Tongue (tissue), 2 donors: ENCODE measurements around the gene NT5C2. TPM values are rescaled to one million over a fixed set of nuclear protein-coding genes. Genes with fewer than 3 reads are reported as not detected.
"Not testable (repeated sequence)": the region's sequence is repeated elsewhere in the genome, so short reads cannot be mapped to it uniquely, and the experiment has no call there.

Experiments used
- DNase-seq: peaks from one replicate; pipeline ENCODE4 v3.0.0-alpha.2; 2015
- total RNA-seq: library from RNA; depleted of rRNA; stranded (reverse); fragments of >200 nt; gene quantifications from one replicate; pipeline ENCODE4 v1.2.3, GENCODE V29; 2014

NT5C2 gene
- total RNA-seq = 154 TPM

GRCh38 chr10:103193107-103193819 is at the start of gene NT5C2:
TSS of gene NT5C2 (minus strand) at chr10:103193272. CDS start at chr10:103174958, 18,314 bp downstream.
- DNase-seq = peak; percentile 90

DNA sequence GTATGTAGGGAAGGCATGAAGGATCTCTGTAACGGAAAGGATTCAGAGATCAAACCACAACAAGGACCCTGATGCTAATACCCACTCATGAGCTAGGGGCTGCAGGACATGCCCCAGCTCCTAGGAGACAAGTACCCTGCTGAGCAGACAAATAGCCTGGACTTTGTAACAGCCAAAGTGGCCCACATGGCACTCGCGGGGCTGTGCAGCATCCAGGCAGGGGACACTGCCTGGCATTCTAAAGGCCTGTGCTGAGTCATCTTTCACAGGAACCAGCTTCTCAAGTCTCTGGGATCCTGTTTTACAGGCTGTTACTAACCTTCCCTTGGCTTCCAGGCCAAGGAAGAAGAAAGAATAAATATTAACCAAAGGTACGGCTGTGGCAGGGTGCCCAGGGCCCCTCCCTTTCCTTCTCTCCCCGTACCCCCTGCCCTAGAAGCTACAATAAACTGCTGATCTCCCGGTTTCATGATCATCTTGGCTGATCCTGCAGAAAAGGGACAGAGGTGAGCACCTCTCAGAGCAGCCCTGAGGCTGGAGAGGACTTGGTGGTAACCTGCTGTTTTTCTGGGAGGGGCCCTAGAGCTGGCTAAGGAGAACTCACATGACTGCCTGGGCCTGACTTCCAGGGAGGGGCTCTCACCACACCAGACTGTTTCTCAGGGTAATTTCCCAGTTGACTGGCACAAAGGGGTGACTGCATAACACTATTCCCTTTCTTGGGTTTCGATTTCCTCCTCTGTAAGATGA is 48.4 kb upstream of the NT5C2 start:
- peak; percentile 50 for DNase-seq

DNA sequence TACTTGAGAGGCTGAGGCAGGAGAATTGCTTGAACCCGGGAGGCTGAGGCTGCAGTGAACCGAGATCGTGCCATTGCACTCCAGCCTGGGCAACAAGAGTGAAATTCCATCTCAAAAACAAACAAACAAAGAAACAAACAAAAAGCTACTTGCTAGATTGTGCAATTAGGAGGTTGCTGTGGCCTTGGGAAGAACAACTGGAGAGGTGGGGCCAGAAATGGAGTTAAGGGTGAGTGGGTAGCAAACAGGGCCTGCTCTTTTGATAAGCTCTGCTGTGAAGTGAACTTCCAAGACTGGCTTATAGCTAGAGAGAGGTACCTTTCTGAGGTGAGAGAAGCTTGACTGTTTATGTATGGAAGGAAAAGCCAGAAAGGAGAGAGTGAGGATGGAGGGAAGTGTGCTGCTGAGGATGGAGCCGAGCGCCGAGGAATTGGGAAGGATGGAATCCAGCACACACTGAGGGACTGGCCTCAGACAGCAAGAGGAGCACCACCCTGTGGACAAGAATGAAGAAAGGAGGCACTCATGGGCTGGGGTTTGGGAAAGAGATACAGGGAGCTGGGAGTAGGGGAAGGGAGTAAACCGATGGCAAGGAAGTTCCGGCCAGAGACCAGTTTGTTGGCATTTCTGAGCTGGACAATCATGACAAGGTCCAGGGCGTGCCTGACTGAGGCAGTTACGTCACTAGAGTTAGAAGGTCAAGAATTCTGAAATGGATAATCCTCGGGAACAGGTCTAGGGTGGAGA is 45.6 kb upstream of the NT5C2 start:
- DNase-seq = no peak

GRCh38 chr10:103235775-103236174 is 42.7 kb upstream of the NT5C2 start:
- no peak for DNase-seq

DNA sequence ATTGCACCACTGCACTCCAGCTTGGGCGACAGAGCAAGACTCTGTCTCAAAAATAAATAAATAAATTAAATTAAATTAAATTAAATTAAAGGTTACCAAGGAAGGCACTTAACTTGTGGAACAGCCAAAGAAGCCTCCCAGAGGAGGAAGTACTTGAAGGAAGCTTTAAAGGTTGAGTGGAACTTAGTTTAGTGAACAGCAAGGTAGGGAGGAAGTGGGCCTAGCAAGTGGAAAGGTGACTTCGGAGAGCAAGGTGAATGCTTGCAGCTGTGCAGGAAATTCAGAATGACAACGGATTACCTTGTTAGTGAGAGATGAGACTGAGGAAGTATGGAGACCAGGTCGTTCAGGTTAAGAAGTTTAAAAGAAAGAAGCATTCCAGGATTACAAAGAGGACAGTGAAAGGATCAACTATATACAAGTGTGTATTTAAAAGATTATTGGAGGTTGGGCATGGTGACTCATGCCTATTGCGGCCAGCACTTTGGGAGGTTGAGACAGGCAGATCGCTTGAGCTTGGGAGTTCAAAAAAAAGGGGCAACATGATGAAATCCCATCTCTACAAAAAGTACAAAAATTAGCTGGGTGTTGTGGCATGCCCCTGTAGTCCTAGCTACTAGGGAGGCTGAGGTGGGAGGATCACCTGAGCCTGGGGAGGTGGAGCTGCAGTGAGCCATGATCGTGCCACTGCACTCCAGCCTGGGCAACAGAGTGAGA is 39.9 kb upstream of the NT5C2 start:
- no peak for DNase-seq

DNA sequence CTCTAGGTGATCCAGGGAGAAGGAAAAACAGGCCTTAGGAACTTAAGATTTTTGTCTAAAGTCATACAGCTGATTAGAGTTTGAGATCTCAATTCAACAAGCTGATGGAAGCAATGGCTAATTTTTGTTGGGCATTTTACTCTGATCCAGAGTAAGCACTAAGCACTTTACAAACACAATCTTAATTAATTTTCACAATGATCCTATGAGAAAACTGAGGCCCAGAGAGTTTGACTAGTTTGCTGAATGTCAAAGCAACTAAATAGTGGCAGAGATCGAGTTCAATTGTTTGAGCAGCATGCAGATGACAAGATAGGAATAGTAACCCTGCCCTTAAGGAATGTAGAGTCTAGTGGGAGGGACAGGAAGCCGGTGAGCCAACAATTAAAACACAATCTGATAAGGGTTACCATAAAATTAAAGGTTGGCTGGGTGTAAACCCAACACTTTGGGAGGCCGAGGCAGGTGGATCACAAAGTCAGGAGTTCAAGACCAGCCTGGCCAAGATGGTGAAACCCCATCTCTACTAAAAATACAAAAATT is 39.1 kb upstream of the NT5C2 start:
- DNase-seq = no peak

GRCh38 chr10:103231047-103231551 is 38.0 kb upstream of the NT5C2 start:
- no peak for DNase-seq

DNA sequence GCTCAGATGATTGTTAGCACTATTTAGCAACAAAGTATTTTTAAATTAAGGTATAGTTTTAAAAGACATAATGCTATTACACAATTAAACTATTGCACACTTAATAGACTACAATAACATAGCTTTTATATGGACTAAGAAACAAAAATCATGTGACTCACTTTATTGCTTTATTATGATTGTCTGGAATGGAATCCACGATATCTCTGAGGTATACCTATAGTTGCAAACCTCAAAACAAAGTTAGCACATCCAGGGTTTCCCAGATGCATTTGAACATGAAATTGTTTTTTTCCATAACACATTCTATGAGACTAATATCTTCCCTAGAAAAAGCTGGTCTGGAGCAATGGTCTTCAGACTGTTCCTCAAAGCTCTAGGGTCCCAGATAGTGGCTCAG is 34.3 kb upstream of the NT5C2 start:
- no peak for DNase-seq

DNA sequence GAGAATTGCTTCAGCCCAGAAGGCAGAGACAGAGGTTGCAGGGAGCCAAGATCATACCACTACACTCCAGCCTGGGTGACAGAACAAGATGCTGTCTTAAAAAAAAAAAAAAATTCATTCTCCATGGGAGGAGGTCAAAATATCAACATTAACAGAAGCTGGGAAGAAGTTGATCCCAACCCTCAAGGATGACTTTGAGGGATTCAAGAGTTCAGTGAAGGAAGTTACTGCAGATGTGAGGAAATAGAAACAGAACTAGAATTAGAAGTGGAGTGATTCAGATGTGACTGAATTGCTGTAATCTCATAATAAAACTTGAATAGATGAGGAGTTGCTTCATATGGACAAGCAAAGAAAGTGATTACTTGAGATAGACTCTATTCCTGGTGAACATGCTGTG is 32.9 kb upstream of the NT5C2 start:
- no peak for DNase-seq

GRCh38 chr10:103224721-103225120 is 31.6 kb upstream of the NT5C2 start:
- not testable (repeated sequence) for DNase-seq

GRCh38 chr10:103224133-103224532 is 31.1 kb upstream of the NT5C2 start:
- no peak for DNase-seq

- not testable (repeated sequence) for DNase-seq
Measured at GRCh38 chr10:103216362-103216761, 23.3 kb upstream of the NT5C2 start.

DNA sequence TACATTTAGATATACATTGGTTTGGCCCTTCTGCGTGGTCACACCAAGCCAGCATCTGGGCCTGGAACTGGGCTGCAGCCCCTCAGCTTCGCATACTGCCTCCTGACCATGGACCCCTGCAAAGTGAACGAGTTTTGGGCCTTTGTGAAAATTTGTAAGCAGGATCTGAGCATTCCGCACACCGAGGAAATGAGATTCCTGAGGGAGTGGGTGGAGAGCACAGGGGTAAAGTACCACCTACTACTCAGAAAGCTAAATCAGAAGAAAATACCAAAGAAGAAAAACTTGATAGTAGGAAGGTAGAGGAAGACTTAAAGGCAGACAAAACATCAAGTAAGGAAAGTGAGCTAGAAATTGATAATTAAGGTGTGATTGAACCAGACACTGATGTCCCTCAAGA is 22.5 kb upstream of the NT5C2 start:
- no peak for DNase-seq

DNA sequence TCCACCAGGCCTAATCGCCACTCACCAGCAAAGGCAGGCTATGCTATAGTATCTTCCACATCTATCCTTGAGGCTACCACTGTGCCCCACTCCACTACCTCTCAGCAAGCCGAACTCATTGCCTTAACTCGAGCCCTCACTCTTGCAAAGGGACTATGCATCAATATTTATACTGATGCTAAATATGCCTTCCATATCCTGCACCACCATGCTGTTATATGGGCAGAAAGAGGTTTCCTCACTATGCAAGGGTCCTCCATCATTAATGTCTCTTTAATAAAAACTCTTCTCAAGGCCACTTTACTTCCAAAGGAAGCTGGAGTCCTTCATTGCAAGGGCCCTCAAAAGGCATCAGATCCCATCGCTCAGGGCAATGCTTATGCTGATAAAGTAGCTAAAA is 17.2 kb upstream of the NT5C2 start:
- not testable (repeated sequence) for DNase-seq

DNA sequence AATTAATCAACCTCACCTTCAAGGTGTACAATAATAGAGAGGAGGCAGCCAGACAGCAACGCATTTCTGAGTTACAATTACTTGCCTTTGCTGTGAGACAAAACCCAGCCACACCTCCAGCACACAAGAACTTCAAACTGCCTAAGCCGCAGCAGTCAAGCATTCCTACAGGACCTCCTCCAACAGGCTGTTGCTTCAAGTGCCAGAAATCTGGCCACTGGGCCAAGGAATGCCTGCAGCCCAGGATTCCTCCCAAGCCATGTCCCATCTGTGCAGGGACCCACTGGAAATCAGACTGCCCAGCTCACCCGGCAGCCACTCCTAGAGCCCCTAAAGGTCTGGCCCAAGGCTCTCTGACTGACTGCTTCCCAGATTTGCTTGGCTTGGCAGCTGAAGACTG is 14.6 kb upstream of the NT5C2 start:
- DNase-seq = not testable (repeated sequence)

GRCh38 chr10:103207141-103207540 is 14.1 kb upstream of the NT5C2 start:
- DNase-seq = no peak

- not testable (repeated sequence) for DNase-seq
Measured at GRCh38 chr10:103206715-103207114, 13.6 kb upstream of the NT5C2 start.

DNA sequence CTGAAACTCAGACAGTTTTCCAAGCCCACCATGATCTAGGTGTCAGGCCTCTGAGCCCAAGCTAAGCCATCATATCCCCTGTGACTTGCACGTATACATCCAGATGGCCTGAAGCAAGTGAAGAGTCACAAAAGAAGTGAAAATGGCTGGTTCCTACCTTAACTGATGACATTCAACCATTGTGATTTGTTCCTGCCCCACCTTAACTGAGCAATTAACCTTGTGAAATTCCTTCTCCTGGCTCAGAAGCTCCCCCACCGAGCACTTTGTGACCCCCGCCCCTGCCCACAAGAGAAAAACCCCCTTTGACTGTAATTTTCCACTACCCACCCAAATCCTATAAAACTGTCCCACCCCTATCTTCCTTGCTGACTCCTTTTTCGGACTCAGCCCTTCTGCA is 12.3 kb upstream of the NT5C2 start:
- DNase-seq = not testable (repeated sequence)

DNA sequence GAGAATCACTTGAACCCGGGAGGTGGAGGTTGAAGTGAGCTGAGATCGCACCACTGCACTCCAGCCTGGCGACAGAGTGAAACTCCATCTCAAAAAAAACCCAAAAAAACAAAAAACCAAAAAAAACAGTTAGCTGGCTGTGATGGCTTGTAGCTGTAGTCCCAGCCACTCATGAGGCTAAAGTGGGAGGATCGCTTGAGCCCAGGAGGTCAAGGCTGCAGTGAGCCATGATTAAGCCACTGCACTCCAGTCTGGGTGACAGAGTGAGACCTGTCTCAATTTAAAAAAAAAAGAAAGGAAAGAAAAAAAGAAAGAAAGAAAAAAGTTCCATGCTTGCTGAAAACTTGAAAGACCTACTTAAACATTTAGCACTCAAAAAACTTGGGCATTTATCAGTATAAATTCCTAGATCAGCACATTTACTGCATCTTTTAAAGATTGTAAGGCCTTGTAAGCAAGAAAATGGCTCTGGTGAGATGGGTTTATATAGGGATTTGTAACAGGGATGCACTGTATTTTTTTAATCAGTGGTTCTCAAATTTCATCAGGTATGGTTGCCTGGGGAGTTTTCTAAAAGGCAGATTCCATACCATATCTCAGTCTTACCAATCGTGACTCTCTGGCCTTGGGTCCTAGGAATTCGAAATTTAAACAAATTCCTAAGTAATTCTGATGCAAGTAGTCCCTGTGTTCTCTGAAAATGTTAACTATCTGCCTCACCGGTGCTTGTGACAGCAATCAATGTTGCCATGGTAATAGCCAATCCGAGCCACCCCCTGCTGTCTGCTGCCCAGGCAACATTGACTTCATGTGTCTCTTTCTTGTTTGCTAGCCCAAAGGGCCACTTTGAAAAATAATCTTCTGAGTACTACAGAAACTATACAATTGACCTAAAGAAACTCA is 11.5 kb upstream of the NT5C2 start:
- DNase-seq = no peak

DNA sequence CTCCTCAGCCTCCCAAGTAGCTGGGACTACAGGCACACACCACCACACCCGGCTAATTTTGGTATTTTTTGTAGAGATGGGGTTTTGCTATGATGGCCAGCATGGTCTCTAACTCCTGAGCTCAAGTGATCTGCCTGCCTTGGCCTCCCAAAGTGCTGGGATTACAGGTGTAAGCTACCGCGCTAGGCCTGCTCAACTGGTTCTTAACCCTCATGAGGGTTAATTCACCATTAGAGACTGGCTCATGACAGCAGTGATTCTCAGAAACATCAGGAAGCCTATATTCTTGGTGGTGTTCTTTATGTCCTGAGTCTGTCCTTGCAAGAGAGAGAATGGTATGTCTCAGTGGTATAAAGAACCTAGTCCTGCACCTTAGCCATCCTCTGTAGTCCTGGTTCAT is 10.4 kb upstream of the NT5C2 start:
- DNase-seq = no peak

- no peak for DNase-seq
Measured at GRCh38 chr10:103202319-103202718, 9.2 kb upstream of the NT5C2 start.
